Uterus (tissue), 2 donors: ENCODE data around the gene TPST2.

ENCODE experiments used
- POLR2A ChIP-seq, 2 donors: fragments of 450-650 bp; IDR thresholded peaks; one replicate each; pipeline ENCODE4 v1.6.1; 2016; ENCODE audit warnings: antibody characterized with exemption in 2 of 2, mild to moderate bottlenecking in 1 of 2, moderate library complexity in 1 of 2
- TF ChIP-seq, protein P1 (sequence below), 4 experiments: fragments of 200-600 bp in 2 of 4; fragments of 450-650 bp in 2 of 4; sonication (generic) in 2 of 4; IDR thresholded peaks; one replicate each; pipeline ENCODE4 v1.5.1; 2016 to 2019; ENCODE audit warnings: antibody characterized with exemption in 4 of 4, mild to moderate bottlenecking in 2 of 4, moderate library complexity in 1 of 4

DNA sequence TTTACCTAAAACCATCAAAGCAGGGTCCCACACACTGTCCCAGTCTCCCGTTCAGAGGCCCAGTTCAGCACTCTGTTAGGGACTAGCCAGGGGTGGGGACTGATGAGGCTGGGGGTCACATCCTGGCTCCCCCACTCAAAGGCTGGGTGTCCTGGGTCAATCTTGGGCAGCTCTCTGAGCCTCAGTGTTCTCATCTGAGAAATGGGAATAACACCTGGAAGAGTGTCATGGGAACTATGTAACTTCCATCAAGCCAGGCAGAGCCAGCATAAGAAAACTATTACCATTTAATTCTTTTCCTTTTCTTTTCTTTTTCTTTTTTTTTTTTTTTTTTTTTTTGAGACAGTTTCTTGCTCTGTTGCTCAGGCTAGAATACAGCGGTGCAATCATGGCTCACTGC is 38.4 kb downstream of the TPST2 start:
- TF ChIP-seq, protein P1, sequence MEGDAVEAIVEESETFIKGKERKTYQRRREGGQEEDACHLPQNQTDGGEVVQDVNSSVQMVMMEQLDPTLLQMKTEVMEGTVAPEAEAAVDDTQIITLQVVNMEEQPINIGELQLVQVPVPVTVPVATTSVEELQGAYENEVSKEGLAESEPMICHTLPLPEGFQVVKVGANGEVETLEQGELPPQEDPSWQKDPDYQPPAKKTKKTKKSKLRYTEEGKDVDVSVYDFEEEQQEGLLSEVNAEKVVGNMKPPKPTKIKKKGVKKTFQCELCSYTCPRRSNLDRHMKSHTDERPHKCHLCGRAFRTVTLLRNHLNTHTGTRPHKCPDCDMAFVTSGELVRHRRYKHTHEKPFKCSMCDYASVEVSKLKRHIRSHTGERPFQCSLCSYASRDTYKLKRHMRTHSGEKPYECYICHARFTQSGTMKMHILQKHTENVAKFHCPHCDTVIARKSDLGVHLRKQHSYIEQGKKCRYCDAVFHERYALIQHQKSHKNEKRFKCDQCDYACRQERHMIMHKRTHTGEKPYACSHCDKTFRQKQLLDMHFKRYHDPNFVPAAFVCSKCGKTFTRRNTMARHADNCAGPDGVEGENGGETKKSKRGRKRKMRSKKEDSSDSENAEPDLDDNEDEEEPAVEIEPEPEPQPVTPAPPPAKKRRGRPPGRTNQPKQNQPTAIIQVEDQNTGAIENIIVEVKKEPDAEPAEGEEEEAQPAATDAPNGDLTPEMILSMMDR (IDR thresholded peaks at IDR 0.05) = no peak
- no peak for TF ChIP-seq POLR2A (IDR thresholded peaks at IDR 0.05)
